SU-DHL-6 (cell line): ENCODE results near the gene GRM7.

ENCODE experiments used
- H2AFZ ChIP-seq: fragments of 200-600 bp; sonication (generic); 2 replicates; pipeline ENCODE4 v1.6.1; 2014; ENCODE audit warnings: low read depth, mild to moderate bottlenecking, moderate library complexity, mixed read lengths, antibody characterized with exemption, low read length; ENCODE audit not compliant: severe bottlenecking
- H3F3A ChIP-seq: fragments of 200-600 bp; shearing (Covaris generic); 2 replicates; pipeline ENCODE4 v1.6.0; 2016; ENCODE audit warnings: antibody characterized with exemption, mild to moderate bottlenecking; ENCODE audit not compliant: insufficient read depth
- H3K27ac ChIP-seq: fragments of 200-600 bp; sonication (generic); 2 replicates; pipeline ENCODE4 v1.5.1; 2016; ENCODE audit warnings: low read depth, mild to moderate bottlenecking, low read length, moderate library complexity, mixed read lengths
- H3K27me3 ChIP-seq: fragments of 200-600 bp; sonication (generic), shearing (Covaris generic); 2 replicates; pipeline ENCODE4 v1.6.0; 2014; ENCODE audit warnings: mild to moderate bottlenecking, low read length
- H3K36me3 ChIP-seq: fragments of 200-600 bp; sonication (generic); 2 replicates; pipeline ENCODE4 v1.6.1; 2014; ENCODE audit warnings: mild to moderate bottlenecking, low read length, mixed read lengths
- H3K4me2 ChIP-seq: fragments of 300-600, 200-600 bp; shearing (Covaris generic), sonication (generic); 2 replicates; pipeline ENCODE4 v1.6.0; 2014; ENCODE audit warnings: low read length, low read depth, mild to moderate bottlenecking; ENCODE audit not compliant: poor library complexity, severe bottlenecking
- H3K4me3 ChIP-seq: fragments of 200-600 bp; sonication (generic); 2 replicates; pipeline ENCODE4 v1.5.1; 2014; ENCODE audit warnings: antibody characterized with exemption, low read length, mild to moderate bottlenecking, mixed read lengths; ENCODE audit not compliant: insufficient read depth, poor library complexity, severe bottlenecking
- H3K79me2 ChIP-seq: fragments of 200-600 bp; sonication (generic); 2 replicates; pipeline ENCODE4 v1.6.1; 2014; ENCODE audit warnings: mild to moderate bottlenecking, low read length, moderate library complexity; ENCODE audit not compliant: insufficient read depth
- H3K9ac ChIP-seq: fragments of 200-600 bp; sonication (generic); 2 replicates; pipeline ENCODE4 v1.7.0; 2014; ENCODE audit warnings: mild to moderate bottlenecking, low read length
- H3K9me2 ChIP-seq: fragments of 200-600 bp; sonication (generic); replicated peaks from 2 replicates; pipeline ENCODE4 v1.6.1; 2014; ENCODE audit warnings: low read length; ENCODE audit not compliant: insufficient read depth
- H3K9me3 ChIP-seq: fragments of 200-600 bp; sonication (generic); 2 replicates; pipeline ENCODE4 v1.6.1; 2014; ENCODE audit warnings: low read length, mixed read lengths; ENCODE audit not compliant: insufficient read depth
- H4K20me1 ChIP-seq: fragments of 200-600 bp; sonication (generic); 2 replicates; pipeline ENCODE4 v1.6.1; 2014; ENCODE audit warnings: low read depth, mild to moderate bottlenecking, antibody characterized with exemption, low read length, moderate library complexity, mixed read lengths
- CTCF ChIP-seq: fragments of 200-600 bp; sonication (generic); IDR thresholded peaks from one replicate; pipeline ENCODE4 v1.5.1; 2017; ENCODE audit warnings: antibody characterized with exemption, mild to moderate bottlenecking, low read length, moderate library complexity; ENCODE audit not compliant: insufficient read depth, poor library complexity, severe bottlenecking
- EZH2phosphoT487 ChIP-seq: fragments of 200-600 bp; sonication (generic), shearing (Covaris generic); conservative IDR thresholded peaks from 2 replicates; pipeline ENCODE4 v1.6.1; 2018; ENCODE audit warnings: mild to moderate bottlenecking, antibody characterized with exemption, low read length, moderate library complexity, mixed read lengths

The GRM7 gene

GRCh38 chr3:7589526-7589925 is 728.6 kb downstream of the GRM7 start:
- no peaks in the 10 kb centered on the region for H4K20me1 ChIP-seq
- H3K9me2 ChIP-seq, result no peaks in the 10 kb centered on the region; the same call in 1 of the 2 replicates
- no peak overlapping the region for H3K4me3 ChIP-seq
- H3K4me2 ChIP-seq, result no peak overlapping the region
- no peaks in the 10 kb centered on the region for H3F3A ChIP-seq
- no peaks in the 10 kb centered on the region for H3K79me2 ChIP-seq
- TF ChIP-seq EZH2phosphoT487 (no peak), CTCF (no peak)
- H3K27ac ChIP-seq, result no peak overlapping the region
- no peak overlapping the region for H3K9ac ChIP-seq
- H3K9me3 ChIP-seq, result no peaks in the 10 kb centered on the region
- no peak overlapping the region for H2AFZ ChIP-seq
- H3K27me3 ChIP-seq, result no peaks in the 10 kb centered on the region
- H3K36me3 ChIP-seq, result no peaks in the 10 kb centered on the region

- Histone ChIP-seq H3K36me3 (no peaks in the 10 kb centered on the region), H3F3A (no peaks in the 10 kb centered on the region), H3K9ac (no peak overlapping the region), H2AFZ (no peak overlapping the region), H3K27ac (no peak overlapping the region), H3K4me2 (no peak overlapping the region), H3K79me2 (no peaks in the 10 kb centered on the region), H3K9me2 (no peaks in the 10 kb centered on the region), H4K20me1 (no peaks in the 10 kb centered on the region), H3K4me3 (no peak overlapping the region), H3K27me3 (no peaks in the 10 kb centered on the region), H3K9me3 (no peaks in the 10 kb centered on the region)
- no peak for TF ChIP-seq CTCF
- no peak for TF ChIP-seq EZH2phosphoT487
Measured at GRCh38 chr3:7602297-7602696, 741.4 kb downstream of the GRM7 start.

- Histone ChIP-seq H3F3A (no peaks in the 10 kb centered on the region), H3K9me3 (no peaks in the 10 kb centered on the region), H3K27ac (no peak overlapping the region), H3K9ac (no peak overlapping the region), H3K4me2 (no peak overlapping the region), H3K9me2 (no peaks in the 10 kb centered on the region), H3K79me2 (no peaks in the 10 kb centered on the region), H2AFZ (no peak overlapping the region), H3K4me3 (no peak overlapping the region), H3K27me3 (no peaks in the 10 kb centered on the region), H4K20me1 (no peaks in the 10 kb centered on the region), H3K36me3 (no peaks in the 10 kb centered on the region)
- TF ChIP-seq EZH2phosphoT487 (no peak), CTCF (no peak)
Measured at GRCh38 chr3:7607083-7607482, 746.2 kb downstream of the GRM7 start.
